DND-41 (cell line): ENCODE measurements around the gene MTF1.

Source experiments
- EZH2 ChIP-seq: IDR thresholded peaks from 3 replicates; pipeline ENCODE4 v1.6.1; 2012; ENCODE audit warnings: borderline replicate concordance, low read depth, mild to moderate bottlenecking, moderate library complexity, low read length, inconsistent platforms; ENCODE audit not compliant: severe bottlenecking
- TF ChIP-seq, protein P1 (sequence below): IDR thresholded peaks from 2 replicates; pipeline ENCODE4 v1.5.1; 2012; ENCODE audit warnings: borderline replicate concordance, low read length, moderate library complexity, mild to moderate bottlenecking; ENCODE audit not compliant: poor library complexity, severe bottlenecking; ENCODE audit errors: extremely low read depth

- TF ChIP-seq, protein P1, sequence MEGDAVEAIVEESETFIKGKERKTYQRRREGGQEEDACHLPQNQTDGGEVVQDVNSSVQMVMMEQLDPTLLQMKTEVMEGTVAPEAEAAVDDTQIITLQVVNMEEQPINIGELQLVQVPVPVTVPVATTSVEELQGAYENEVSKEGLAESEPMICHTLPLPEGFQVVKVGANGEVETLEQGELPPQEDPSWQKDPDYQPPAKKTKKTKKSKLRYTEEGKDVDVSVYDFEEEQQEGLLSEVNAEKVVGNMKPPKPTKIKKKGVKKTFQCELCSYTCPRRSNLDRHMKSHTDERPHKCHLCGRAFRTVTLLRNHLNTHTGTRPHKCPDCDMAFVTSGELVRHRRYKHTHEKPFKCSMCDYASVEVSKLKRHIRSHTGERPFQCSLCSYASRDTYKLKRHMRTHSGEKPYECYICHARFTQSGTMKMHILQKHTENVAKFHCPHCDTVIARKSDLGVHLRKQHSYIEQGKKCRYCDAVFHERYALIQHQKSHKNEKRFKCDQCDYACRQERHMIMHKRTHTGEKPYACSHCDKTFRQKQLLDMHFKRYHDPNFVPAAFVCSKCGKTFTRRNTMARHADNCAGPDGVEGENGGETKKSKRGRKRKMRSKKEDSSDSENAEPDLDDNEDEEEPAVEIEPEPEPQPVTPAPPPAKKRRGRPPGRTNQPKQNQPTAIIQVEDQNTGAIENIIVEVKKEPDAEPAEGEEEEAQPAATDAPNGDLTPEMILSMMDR, result no peak
- TF ChIP-seq EZH2, result no peak
Measured at GRCh38 chr1:37765916-37766664, 93.3 kb downstream of the MTF1 start.
